Sciatic nerve (tissue), 2 donors: ENCODE results near the gene NFKBIZ. TPM values are rescaled to one million over a fixed set of nuclear protein-coding genes. Genes with fewer than 3 reads are reported as not detected.
"Not testable (repeated sequence)": the region's sequence is repeated elsewhere in the genome, so short reads cannot be mapped to it uniquely, and the experiment has no call there.

Source experiments
- ATAC-seq: fragments of 200-7000 bp; cut with Tn5 transposase; one replicate; pipeline ENCODE4 v1.9.1; 2020; ENCODE audit warnings: mild to moderate bottlenecking, moderate library complexity
- DNase-seq: peaks from one replicate; pipeline ENCODE4 v3.0.0-alpha.2; 2020; ENCODE audit warnings: low spot score
- intact Hi-C: fragments of 100-400 bp; cut with DNase I; formaldehyde crosslinking; loops from one replicate; pipeline ENCODE4 v1.14.2; 2022
- total RNA-seq: library from RNA; stranded (reverse); fragmentation: NEBNext Ultra II Directional; extraction: Animal tissue kit (Norgen Biotek cat#: 25700); gene quantifications from one replicate; pipeline ENCODE4 v1.2.1, GENCODE V29; 2021
- donor health status: DM: no; HTN: no; CAD: no.
- donor health status: DM: no; HTN: no; CAD: no.

NFKBIZ gene
- total RNA-seq, 1 donor from 2014 or later, result 91.6 TPM

DNA sequence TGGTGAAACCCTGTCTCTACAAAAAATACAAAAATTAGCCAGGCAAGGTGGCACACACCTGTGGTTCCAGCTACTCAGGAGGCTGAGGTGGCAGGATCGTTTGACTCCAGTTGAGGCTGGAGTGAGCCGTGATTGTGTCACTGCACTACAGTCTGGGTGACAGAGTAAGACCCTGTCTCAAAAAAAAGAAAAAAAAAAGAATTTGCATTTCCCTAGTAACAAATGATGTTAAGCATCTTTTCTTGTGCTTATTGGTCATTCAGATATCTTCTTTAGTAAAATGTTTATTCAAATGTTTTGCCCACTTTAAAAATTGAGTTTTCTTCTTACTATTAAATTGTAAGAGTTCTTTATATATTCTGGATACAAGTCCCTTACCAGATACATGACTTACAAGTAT, 48.7 kb downstream of the NFKBIZ start:
- ATAC-seq, result no peak
- intact Hi-C loops, result no loop called here
- no peak for DNase-seq

DNA sequence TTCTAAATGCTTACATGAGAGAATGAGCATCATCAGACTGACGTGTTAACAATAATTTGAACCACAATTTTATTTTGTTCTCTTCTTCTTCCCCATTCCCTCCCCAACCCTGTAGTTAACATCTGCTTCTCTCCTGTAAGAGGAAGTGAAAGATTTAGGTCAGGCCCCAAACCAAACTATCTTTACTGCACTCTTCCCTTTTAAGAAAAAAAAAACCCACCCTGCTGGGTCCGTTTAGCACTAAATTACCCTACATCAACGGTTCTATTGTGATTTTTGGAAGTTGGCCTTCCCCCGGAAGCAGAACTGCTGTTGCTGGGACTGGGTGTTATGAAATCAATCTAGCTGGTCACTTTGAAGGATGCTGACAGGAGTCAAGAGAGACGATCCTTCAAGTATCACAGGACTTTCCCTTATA, 49.4 kb downstream of the NFKBIZ start:
- DNase-seq, result no peak
- peak; percentile 86 for ATAC-seq
- intact Hi-C loops, result no loop called here

DNA sequence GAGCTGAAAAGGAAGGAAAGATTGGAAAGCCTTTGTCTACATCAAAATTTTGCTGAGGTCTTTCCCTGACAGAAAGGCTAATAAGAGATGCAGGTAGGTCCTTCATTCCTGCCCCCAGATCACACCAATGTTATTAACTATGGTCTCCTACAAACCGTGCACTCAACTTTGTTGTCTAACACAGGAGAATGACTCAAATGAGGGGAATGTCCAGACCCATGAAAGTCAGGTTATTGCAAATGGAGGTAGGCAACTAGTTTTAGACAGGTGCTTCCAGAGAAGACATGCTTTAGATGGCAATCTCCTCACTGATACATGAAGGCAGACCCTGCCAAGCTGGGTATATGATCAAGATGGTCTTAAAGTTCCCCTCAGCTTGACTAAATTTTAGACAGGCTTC, 51.0 kb downstream of the NFKBIZ start:
- DNase-seq (no peak), ATAC-seq (no peak)
- intact Hi-C loops, result no loop called here

DNA sequence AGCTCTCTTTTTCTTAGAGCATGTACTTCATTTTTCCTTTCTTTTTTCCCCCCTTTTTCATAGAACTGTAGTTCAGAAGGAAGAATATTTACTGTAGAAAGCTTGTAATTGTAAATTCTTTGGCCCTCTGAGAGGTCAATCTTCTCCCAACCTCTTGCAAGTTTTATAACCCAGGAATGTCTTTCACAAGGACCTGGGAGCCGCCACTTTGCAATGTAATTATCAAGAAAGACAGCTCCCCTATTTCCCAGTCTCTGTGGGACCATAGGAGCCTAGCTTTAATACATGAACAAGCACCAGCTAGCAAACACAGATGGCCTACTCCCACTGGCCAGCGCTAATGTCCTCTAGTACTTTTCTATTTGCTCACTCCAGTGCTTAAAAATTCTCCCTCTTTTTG, 51.4 kb downstream of the NFKBIZ start:
- DNase-seq, result no peak
- intact Hi-C loops, result no loop called here
- no peak for ATAC-seq

DNA sequence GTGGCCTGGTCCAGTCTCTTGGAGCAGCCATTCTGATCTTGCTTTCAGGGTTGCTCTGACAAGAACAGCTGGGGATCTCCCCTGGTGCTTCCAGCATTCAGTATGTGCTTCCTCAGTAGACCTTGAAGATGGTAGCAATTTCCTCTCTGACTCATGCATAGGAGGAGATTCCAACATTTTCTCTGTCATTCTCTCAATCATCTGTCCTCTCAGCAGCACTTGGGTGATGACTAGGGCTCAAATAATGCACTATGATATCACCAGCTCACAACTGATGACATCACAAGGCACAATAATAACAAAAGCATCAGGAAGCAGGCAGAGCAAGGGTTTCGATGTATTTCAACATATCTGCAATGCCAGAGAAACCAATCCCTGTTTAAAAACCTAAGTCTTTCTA, 52.7 kb downstream of the NFKBIZ start:
- DNase-seq (no peak), ATAC-seq (no peak)
- intact Hi-C loops, result no loop called here

DNA sequence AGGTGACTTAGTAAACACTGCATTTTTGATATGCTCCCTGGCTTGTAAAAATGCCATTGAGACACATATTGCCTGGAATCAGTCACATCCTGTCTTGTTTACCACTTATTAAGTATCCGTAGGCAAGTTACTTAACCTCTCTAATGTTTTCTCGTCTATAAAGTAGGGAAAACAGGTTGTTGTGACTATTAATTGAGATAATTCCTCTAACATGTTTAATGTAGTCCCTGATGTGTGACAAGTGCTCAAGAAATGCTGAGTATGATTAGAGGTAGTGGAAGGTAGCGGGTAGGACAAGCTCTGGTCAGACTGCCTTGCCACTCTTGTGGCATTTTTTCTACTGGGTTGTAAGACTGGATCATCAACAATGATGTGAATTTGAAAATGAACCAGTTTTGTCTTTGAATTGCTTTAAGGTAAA, 54.1 kb downstream of the NFKBIZ start:
- intact Hi-C loops, result no loop called here
- DNase-seq (no peak), ATAC-seq (no peak)

GRCh38 chr3:101905573-101905972, 56.3 kb downstream of the NFKBIZ start:
- DNase-seq, result not testable (repeated sequence)

More at GRCh38 chr3:101905573-101905972, 56.3 kb downstream of the NFKBIZ start:
- intact Hi-C loops, ATAC-seq: not testable (repeated sequence)

Other genes with a start within 250 kb of the NFKBIZ start
- gene ZBTB11, start 172.4 kb upstream of the NFKBIZ start, total RNA-seq, result 23.2 TPM
- 778 TPM for gene RPL24, start 162.8 kb upstream of the NFKBIZ start, total RNA-seq
- 19.2 TPM for gene CEP97, start 124.9 kb upstream of the NFKBIZ start, total RNA-seq
- gene NXPE3, start 70.3 kb upstream of the NFKBIZ start, total RNA-seq, result 24.7 TPM